Nephron progenitor cell (in vitro differentiated cells): ENCODE results near the gene ADAM21.
"Not testable (repeated sequence)": the region's sequence is repeated elsewhere in the genome, so short reads cannot be mapped to it uniquely, and the experiment has no call there.

ENCODE experiments used
- DNase-seq: peaks from one replicate; pipeline ENCODE4 v3.0.0; 2021
- H3K27ac Mint-ChIP-seq: 2 replicates; pipeline ENCODE4 v1.8.0; 2021; ENCODE audit warnings: mild to moderate bottlenecking, moderate library complexity, mixed read lengths
- H3K27me3 Mint-ChIP-seq: 2 replicates; pipeline ENCODE4 v1.8.0; 2021; ENCODE audit warnings: mild to moderate bottlenecking, low read depth, mixed read lengths; ENCODE audit not compliant: poor library complexity
- H3K36me3 Mint-ChIP-seq: 2 replicates; pipeline ENCODE4 v1.8.0; 2021; ENCODE audit warnings: low read depth, mixed read lengths
- H3K4me1 Mint-ChIP-seq: 2 replicates; pipeline ENCODE4 v1.8.0; 2021; ENCODE audit warnings: mixed read lengths
- H3K4me3 Mint-ChIP-seq: 2 replicates; pipeline ENCODE4 v1.8.0; 2021; ENCODE audit warnings: mild to moderate bottlenecking, moderate library complexity, mixed read lengths
- H3K9me3 Mint-ChIP-seq: 2 replicates; pipeline ENCODE4 v1.8.0; 2021; ENCODE audit warnings: mild to moderate bottlenecking, moderate library complexity, mixed read lengths
- CTCF ChIP-seq: fragments of 200-600 bp; sonication (generic); IDR thresholded peaks from 2 replicates; pipeline ENCODE4 v1.5.0; 2021; ENCODE audit warnings: antibody characterized with exemption

Gene ADAM21

GRCh38 chr14:70416725-70417349 is 35.1 kb upstream of the ADAM21 start, which contains the start of gene SYNJ2BP:
Gene SYNJ2BP (minus strand): TSS chr14:70417090. CDS start chr14:70416963, 127 bp downstream.
- H3K4me1 Mint-ChIP-seq: peaks cover 18% of the 10 kb centered on the region
- TF ChIP-seq CTCF: no peak
- H3K27ac Mint-ChIP-seq: peak within 1 kb of the TSS; percentile 59
- DNase-seq: peak; percentile 43
- H3K36me3 Mint-ChIP-seq: peaks cover 3% of the 10 kb centered on the region
- H3K27me3 Mint-ChIP-seq: no peaks in the 10 kb centered on the region
- peak within 1 kb of the TSS; percentile 99 for H3K4me3 Mint-ChIP-seq
- H3K9me3 Mint-ChIP-seq: no peaks in the 10 kb centered on the region

GRCh38 chr14:70419270-70419931 is 32.6 kb upstream of the ADAM21 start:
- peaks cover 16% of the 10 kb centered on the region for H3K4me1 Mint-ChIP-seq
- H3K27me3 Mint-ChIP-seq, H3K27ac Mint-ChIP-seq, DNase-seq, H3K4me3 Mint-ChIP-seq, H3K9me3 Mint-ChIP-seq, H3K36me3 Mint-ChIP-seq: not testable (repeated sequence)

- Mint-ChIP-seq H3K36me3 (no peaks in the 10 kb centered on the region), H3K27ac (no peak overlapping the region), H3K4me3 (no peak overlapping the region), H3K9me3 (peaks cover 18% of the 10 kb centered on the region), H3K27me3 (no peaks in the 10 kb centered on the region), H3K4me1 (no peaks in the 10 kb centered on the region)
- no peak for DNase-seq
- no peak for TF ChIP-seq CTCF
These were observed 29.4 kb upstream of the ADAM21 start for GRCh38 chr14:70422538-70422937.

GRCh38 chr14:70425354-70425753 is 26.6 kb upstream of the ADAM21 start:
- DNase-seq: no peak
- Mint-ChIP-seq H3K27me3 (no peaks in the 10 kb centered on the region), H3K27ac (no peak overlapping the region), H3K4me3 (no peak overlapping the region), H3K36me3 (no peaks in the 10 kb centered on the region), H3K4me1 (no peaks in the 10 kb centered on the region), H3K9me3 (peaks cover 43% of the 10 kb centered on the region)
- TF ChIP-seq CTCF: no peak

- H3K27ac Mint-ChIP-seq, H3K36me3 Mint-ChIP-seq, H3K4me1 Mint-ChIP-seq, DNase-seq, H3K27me3 Mint-ChIP-seq, H3K4me3 Mint-ChIP-seq: not testable (repeated sequence)
- H3K9me3 Mint-ChIP-seq: peaks cover 55% of the 10 kb centered on the region
These were observed 25.4 kb upstream of the ADAM21 start for GRCh38 chr14:70426555-70426954.

GRCh38 chr14:70436867-70437266 is 15.1 kb upstream of the ADAM21 start:
- H3K4me3 Mint-ChIP-seq: no peak overlapping the region
- no peak overlapping the region for H3K27ac Mint-ChIP-seq
- H3K27me3 Mint-ChIP-seq: no peaks in the 10 kb centered on the region
- TF ChIP-seq CTCF: no peak
- peaks cover 70% of the 10 kb centered on the region for H3K9me3 Mint-ChIP-seq
- no peaks in the 10 kb centered on the region for H3K4me1 Mint-ChIP-seq
- no peak for DNase-seq
- no peaks in the 10 kb centered on the region for H3K36me3 Mint-ChIP-seq

GRCh38 chr14:70441641-70442040 is 10.3 kb upstream of the ADAM21 start:
- H3K27ac Mint-ChIP-seq: no peak overlapping the region
- H3K4me1 Mint-ChIP-seq: no peaks in the 10 kb centered on the region
- H3K9me3 Mint-ChIP-seq: peaks cover 77% of the 10 kb centered on the region
- peaks cover 30% of the 10 kb centered on the region for H3K36me3 Mint-ChIP-seq
- H3K4me3 Mint-ChIP-seq: no peak overlapping the region
- TF ChIP-seq CTCF: no peak
- no peaks in the 10 kb centered on the region for H3K27me3 Mint-ChIP-seq
- no peak for DNase-seq
